Endothelial cell of umbilical vein (primary cell): ENCODE data around the gene MTMR3. TPM values are rescaled to one million over a fixed set of nuclear protein-coding genes. Genes with fewer than 3 reads are reported as not detected.

Experiments
- BruUV-seq: library from RNA; stranded (reverse); fragments of 400-500 nt; replicated peaks from 2 replicates; lab custom pipeline; 2021; lab: Mats Ljungman, UMichigan
- CTCF ChIA-PET: fragments of 300-600, 350-600 bp; sonication (Branson Sonifier 250); formaldehyde crosslinking; loops from one replicate; lab custom pipeline; 2021; ENCODE audit warnings: antibody characterized with exemption, inconsistent platforms; lab: Charles Lee
- POLR2A ChIA-PET: fragments of 300-600, 350-600 bp; sonication (Branson Sonifier 250); formaldehyde crosslinking; loops from one replicate; lab custom pipeline; 2021; ENCODE audit warnings: antibody characterized with exemption, inconsistent platforms; lab: Charles Lee
- DNase-seq: peaks from one replicate; pipeline ENCODE4 v3.0.0-alpha.2; 2011; ENCODE audit warnings: low read depth, low spot score
- FAIRE-seq: peaks from 2 replicates; lab custom pipeline; 2011; peaks lifted over from hg19 to GRCh38; lab: Jason Lieb, UNC
- H2AFZ ChIP-seq: 2 replicates; pipeline ENCODE4 v1.6.0; 2012; ENCODE audit warnings: low read depth, low read length, control low read depth, inconsistent platforms
- H3K27ac ChIP-seq: 2 replicates; pipeline ENCODE4 v1.5.1; 2011; ENCODE audit warnings: low read depth, mild to moderate bottlenecking, control low read depth, low read length, moderate library complexity; ENCODE audit not compliant: insufficient read depth
- H3K27me3 ChIP-seq, 2 experiments: 2 replicates each; pipeline versions ENCODE4 v1.6.0 to v1.6.1; 2011; ENCODE audit warnings: low read length in 2 of 2, mixed read lengths in 1 of 2; ENCODE audit not compliant: control insufficient read depth in 2 of 2, insufficient read depth in 2 of 2
- H3K36me3 ChIP-seq, 2 experiments: 2 replicates in 1 of 2; 3 replicates in 1 of 2; pipeline ENCODE4 v1.5.1; 2011; ENCODE audit warnings: low read length in 2 of 2, mild to moderate bottlenecking in 1 of 2, moderate library complexity in 1 of 2; ENCODE audit not compliant: control insufficient read depth in 2 of 2, insufficient read depth in 2 of 2; ENCODE audit errors: extremely low read depth in 1 of 2
- H3K4me1 ChIP-seq: 3 replicates; pipeline ENCODE4 v1.5.1; 2011; ENCODE audit warnings: mild to moderate bottlenecking, low read length; ENCODE audit not compliant: control insufficient read depth, insufficient read depth; ENCODE audit errors: extremely low read depth
- H3K4me2 ChIP-seq: 2 replicates; pipeline ENCODE4 v1.6.1; 2011; ENCODE audit warnings: low read length, control low read depth, mixed read lengths; ENCODE audit not compliant: insufficient read depth
- H3K4me3 ChIP-seq, 3 experiments: fragments of 200-600 bp in 1 of 3; sonication (generic), shearing (Covaris generic) in 1 of 3; replicated peaks in 1 of 3; 2 replicates each; pipeline ENCODE4 v1.5.1; 2011 to 2016; ENCODE audit warnings: control low read depth in 3 of 3, low read length in 3 of 3, mild to moderate bottlenecking in 2 of 3, inconsistent platforms in 1 of 3, low read depth in 1 of 3, moderate library complexity in 1 of 3; ENCODE audit not compliant: insufficient read depth in 1 of 3
- H3K79me2 ChIP-seq: 2 replicates; pipeline ENCODE4 v1.6.0; 2012; ENCODE audit warnings: low read length, inconsistent platforms; ENCODE audit not compliant: control insufficient read depth, insufficient read depth
- H3K9ac ChIP-seq: replicated peaks from 2 replicates; pipeline ENCODE3; 2011; ENCODE audit warnings: low read length, control low read depth; ENCODE audit not compliant: insufficient read depth; ENCODE audit errors: extremely low read depth
- H3K9me1 ChIP-seq: replicated peaks from 3 replicates; pipeline ENCODE4 v1.6.0; 2011; ENCODE audit warnings: mild to moderate bottlenecking, low read length; ENCODE audit not compliant: control insufficient read depth, insufficient read depth; ENCODE audit errors: extremely low read depth
- H3K9me3 ChIP-seq: replicated peaks from 2 replicates; pipeline ENCODE4 v1.5.1; 2012; ENCODE audit warnings: low read length, inconsistent platforms; ENCODE audit not compliant: control insufficient read depth, insufficient read depth
- H4K20me1 ChIP-seq: replicated peaks from 2 replicates; pipeline ENCODE3; 2011; ENCODE audit warnings: mild to moderate bottlenecking, low read length; ENCODE audit not compliant: control insufficient read depth, insufficient read depth; ENCODE audit errors: extremely low read depth
- EZH2 ChIP-seq: IDR thresholded peaks from 2 replicates; pipeline ENCODE4 v1.6.1; 2012; ENCODE audit warnings: borderline replicate concordance, low read depth, mild to moderate bottlenecking, moderate library complexity, low read length, inconsistent platforms; ENCODE audit not compliant: severe bottlenecking
- FOS ChIP-seq: IDR thresholded peaks from 2 replicates; pipeline ENCODE4 v1.6.1; 2011; ENCODE audit warnings: mild to moderate bottlenecking, low read length, moderate library complexity, borderline replicate concordance; ENCODE audit not compliant: insufficient read depth
- GATA2 ChIP-seq: IDR thresholded peaks from 2 replicates; pipeline ENCODE4 v1.7.0; 2011; ENCODE audit warnings: low read depth, mild to moderate bottlenecking, moderate library complexity, mixed read lengths, low read length; ENCODE audit not compliant: insufficient read length, insufficient read depth
- JUN ChIP-seq: IDR thresholded peaks from 2 replicates; pipeline ENCODE4 v1.6.1; 2011; ENCODE audit warnings: borderline replicate concordance, low read depth; ENCODE audit not compliant: insufficient read length, insufficient read depth
- MYC ChIP-seq: IDR thresholded peaks from one replicate; pipeline ENCODE4 v1.6.1; 2011; ENCODE audit warnings: mild to moderate bottlenecking, low read depth, low read length
- POLR2A ChIP-seq: IDR thresholded peaks from 2 replicates; pipeline ENCODE4 v1.6.1; 2012; ENCODE audit warnings: low read depth, mild to moderate bottlenecking, control low read depth, low read length
- POLR2AphosphoS5 ChIP-seq: IDR thresholded peaks from 2 replicates; pipeline ENCODE4 v1.6.1; 2012; ENCODE audit warnings: low read depth, mild to moderate bottlenecking, control low read depth, low read length, moderate library complexity; ENCODE audit not compliant: insufficient read depth
- dilution Hi-C: fragments of 300-500 bp; cut with MboI; formaldehyde crosslinking; loops from one replicate; pipeline ENCODE4 v1.15.0; 2019; ENCODE audit warnings: low sequenced_read_pairs; ENCODE audit not compliant: extremely low pct_ligation_motif_present
- intact Hi-C: fragments of 100-400 bp; cut with micrococcal nuclease; formaldehyde crosslinking; loops from one replicate; pipeline ENCODE4 v1.10.0; 2022
- polyA plus RNA-seq, 4 experiments: library from polyadenylated mRNA; depleted of rRNA in 3 of 4; stranded (reverse) in 3 of 4; unstranded in 1 of 4; fragments of >200 nt; gene quantifications; 2 replicates each; pipeline versions ENCODE4 v1.2.1 to v1.2.3, GENCODE V29; 2011 to 2012; ENCODE audit warnings: missing spikeins in 1 of 4
- total RNA-seq: library from RNA; stranded (reverse); gene quantifications from 2 replicates; pipeline ENCODE4 v1.2.3, GENCODE V29; 2021
- TF ChIP-seq, protein P1 (sequence below): IDR thresholded peaks from 2 replicates; pipeline ENCODE4 v1.6.1; 2011; ENCODE audit not compliant: insufficient read depth, insufficient read length
- TF ChIP-seq, protein P2 (sequence below), 2 donors: IDR thresholded peaks; 1 replicate in 1 of 2; 2 replicates in 1 of 2; pipeline ENCODE4 v1.5.1; 2011; ENCODE audit warnings: low read length in 2 of 2, mild to moderate bottlenecking in 2 of 2, moderate library complexity in 2 of 2, control low read depth in 1 of 2, inconsistent platforms in 1 of 2, low read depth in 1 of 2; ENCODE audit not compliant: insufficient read depth in 1 of 2; ENCODE audit errors: extremely low read depth in 1 of 2

The MTMR3 gene
- total and polyA plus RNA-seq, 2 donors (not counting 3 experiments of a cell fraction or from before 2014, with no cell fraction given) = 30.1 to 36.5 TPM

DNA sequence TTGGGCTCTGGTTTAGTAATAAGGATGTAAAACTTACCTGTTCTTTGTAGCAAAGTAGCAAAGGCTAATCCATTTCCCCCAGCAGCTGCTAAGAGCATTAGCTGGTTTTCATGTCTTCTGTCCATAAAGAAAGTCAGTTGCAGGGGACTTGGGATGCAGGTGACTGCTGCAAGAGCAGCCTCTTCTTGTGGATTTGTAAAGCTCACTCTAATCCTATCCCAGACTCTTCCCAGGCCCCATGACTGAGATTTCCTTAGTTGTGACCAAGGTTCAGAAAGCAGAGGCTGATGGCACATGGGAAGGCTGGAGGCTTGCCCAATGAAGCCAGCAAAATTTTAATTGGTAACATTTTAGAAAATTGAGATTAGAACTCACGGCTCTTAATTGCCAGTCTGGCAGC lies 102.9 kb downstream of the MTMR3 start:
- DNase-seq (no peak), FAIRE-seq (no peak)
- no peak overlapping the region for H3K4me2 ChIP-seq
- POLR2A ChIA-PET = no interaction called here
- H3K79me2 ChIP-seq = no peaks in the 10 kb centered on the region
- H3K27me3 ChIP-seq = no peaks in the 10 kb centered on the region
- no peak overlapping the region for H2AFZ ChIP-seq
- no peak overlapping the region for H3K27ac ChIP-seq
- H3K9ac ChIP-seq = no peak overlapping the region
- dilution Hi-C loops (no loop called here), intact Hi-C loops (no loop called here)
- CTCF ChIA-PET = interaction anchor here (0.5 to 1.8 kb wide), 4 partner anchors 11 to 363 kb away, joined by 3 to 5 read pairs (median 4); no protein-coding TSS in a partner anchor
- no peak overlapping the region for H3K4me3 ChIP-seq
- H3K9me3 ChIP-seq = no peaks in the 10 kb centered on the region
- H4K20me1 ChIP-seq = no peaks in the 10 kb centered on the region
- TF ChIP-seq MYC (no peak), GATA2 (no peak), POLR2AphosphoS5 (no peak), EZH2 (no peak), FOS (no peak), POLR2A (no peak), JUN (no peak)
- TF ChIP-seq, protein P1, sequence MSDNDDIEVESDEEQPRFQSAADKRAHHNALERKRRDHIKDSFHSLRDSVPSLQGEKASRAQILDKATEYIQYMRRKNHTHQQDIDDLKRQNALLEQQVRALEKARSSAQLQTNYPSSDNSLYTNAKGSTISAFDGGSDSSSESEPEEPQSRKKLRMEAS = no peak
- TF ChIP-seq, protein P2, sequence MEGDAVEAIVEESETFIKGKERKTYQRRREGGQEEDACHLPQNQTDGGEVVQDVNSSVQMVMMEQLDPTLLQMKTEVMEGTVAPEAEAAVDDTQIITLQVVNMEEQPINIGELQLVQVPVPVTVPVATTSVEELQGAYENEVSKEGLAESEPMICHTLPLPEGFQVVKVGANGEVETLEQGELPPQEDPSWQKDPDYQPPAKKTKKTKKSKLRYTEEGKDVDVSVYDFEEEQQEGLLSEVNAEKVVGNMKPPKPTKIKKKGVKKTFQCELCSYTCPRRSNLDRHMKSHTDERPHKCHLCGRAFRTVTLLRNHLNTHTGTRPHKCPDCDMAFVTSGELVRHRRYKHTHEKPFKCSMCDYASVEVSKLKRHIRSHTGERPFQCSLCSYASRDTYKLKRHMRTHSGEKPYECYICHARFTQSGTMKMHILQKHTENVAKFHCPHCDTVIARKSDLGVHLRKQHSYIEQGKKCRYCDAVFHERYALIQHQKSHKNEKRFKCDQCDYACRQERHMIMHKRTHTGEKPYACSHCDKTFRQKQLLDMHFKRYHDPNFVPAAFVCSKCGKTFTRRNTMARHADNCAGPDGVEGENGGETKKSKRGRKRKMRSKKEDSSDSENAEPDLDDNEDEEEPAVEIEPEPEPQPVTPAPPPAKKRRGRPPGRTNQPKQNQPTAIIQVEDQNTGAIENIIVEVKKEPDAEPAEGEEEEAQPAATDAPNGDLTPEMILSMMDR (IDR thresholded peaks at IDR 0.05; ENCODE audit: extremely low read depth in 1 of 2, insufficient read depth in 1 of 2, low read depth in 1 of 2, low read length in 2 of 2) = no peak
- H3K4me1 ChIP-seq = no peaks in the 10 kb centered on the region
- BruUV-seq = no TSS peak
- no peaks in the 10 kb centered on the region for H3K36me3 ChIP-seq
- no peaks in the 10 kb centered on the region for H3K9me1 ChIP-seq
